OCI-M2 (cell line): Measurements from ENCODE around the gene FRMD1.

ENCODE experiments used
- DNase-seq: peaks from one replicate; lab custom pipeline; 2025; ENCODE audit not compliant: unreplicated experiment; lab: John Stamatoyannopoulos, UW

FRMD1 gene

GRCh38 chr6:168029459-168030217 lies 49.4 kb downstream of the FRMD1 start:
- no peak for DNase-seq

GRCh38 chr6:168028181-168028580 lies 50.8 kb downstream of the FRMD1 start:
- no peak for DNase-seq

- no peak for DNase-seq
These were observed 51.5 kb downstream of the FRMD1 start for GRCh38 chr6:168027521-168027920.

- DNase-seq = no peak
These were observed 52.1 kb downstream of the FRMD1 start for GRCh38 chr6:168026925-168027324.

GRCh38 chr6:168025831-168026710 lies 52.9 kb downstream of the FRMD1 start:
- DNase-seq = no peak

GRCh38 chr6:168024951-168025510 lies 54.0 kb downstream of the FRMD1 start:
- no peak for DNase-seq

- DNase-seq = no peak
These were observed 56.3 kb downstream of the FRMD1 start for GRCh38 chr6:168022488-168023321.

- no peak for DNase-seq
These were observed 57.4 kb downstream of the FRMD1 start for GRCh38 chr6:168021581-168021980.

GRCh38 chr6:168020242-168020641 lies 58.8 kb downstream of the FRMD1 start:
- DNase-seq = no peak

- no peak for DNase-seq
These were observed 60.3 kb downstream of the FRMD1 start for GRCh38 chr6:168018664-168019063.

- no peak for DNase-seq
These were observed 61.4 kb downstream of the FRMD1 start for GRCh38 chr6:168017629-168018028.

- no peak for DNase-seq
These were observed 62.1 kb downstream of the FRMD1 start for GRCh38 chr6:168016721-168017525.

- no peak for DNase-seq
These were observed 62.8 kb downstream of the FRMD1 start for GRCh38 chr6:168016176-168016620.

GRCh38 chr6:168015482-168016175 lies 63.4 kb downstream of the FRMD1 start:
- no peak for DNase-seq

GRCh38 chr6:168015009-168015408 lies 64.0 kb downstream of the FRMD1 start:
- DNase-seq = no peak

GRCh38 chr6:168014428-168014827 lies 64.6 kb downstream of the FRMD1 start:
- DNase-seq = no peak

- no peak for DNase-seq
These were observed 65.6 kb downstream of the FRMD1 start for GRCh38 chr6:168013250-168013915.

GRCh38 chr6:168012431-168013249 lies 66.4 kb downstream of the FRMD1 start:
- DNase-seq = no peak
